OCI-LY1 (cell line): ENCODE results near the gene PCGF3.

ENCODE experiments used
- H2AFZ ChIP-seq: fragments of 200-600 bp; sonication (generic), shearing (Covaris generic); 2 replicates; pipeline ENCODE4 v1.6.0; 2014; ENCODE audit warnings: antibody characterized with exemption, mild to moderate bottlenecking, low read length
- H3F3A ChIP-seq: fragments of 200-600 bp; sonication (generic), shearing (Covaris generic); 2 replicates; pipeline ENCODE4 v1.6.0; 2014; ENCODE audit warnings: mild to moderate bottlenecking, antibody characterized with exemption, low read length, moderate library complexity; ENCODE audit not compliant: insufficient read depth
- H3K27ac ChIP-seq: fragments of 200-600 bp; sonication (generic); 2 replicates; pipeline ENCODE4 v1.5.1; 2014; ENCODE audit warnings: low read length, mixed run types, mild to moderate bottlenecking, low read depth; ENCODE audit not compliant: poor library complexity, severe bottlenecking
- H3K27me3 ChIP-seq: fragments of 200-600 bp; sonication (generic); 2 replicates; pipeline ENCODE4 v1.6.0; 2014; ENCODE audit warnings: antibody characterized with exemption, mild to moderate bottlenecking, low read length, moderate library complexity; ENCODE audit not compliant: insufficient read depth
- H3K36me3 ChIP-seq: fragments of 200-600 bp; sonication (generic); 2 replicates; pipeline ENCODE4 v1.6.1; 2014; ENCODE audit warnings: mild to moderate bottlenecking, antibody characterized with exemption, low read length, moderate library complexity, mixed read lengths; ENCODE audit not compliant: insufficient read depth
- H3K4me1 ChIP-seq: fragments of 200-600 bp; sonication (generic); 2 replicates; pipeline ENCODE4 v1.5.1; 2014; ENCODE audit warnings: mild to moderate bottlenecking, low read length, moderate library complexity; ENCODE audit not compliant: insufficient read depth, severe bottlenecking
- H3K4me2 ChIP-seq: fragments of 200-600 bp; sonication (generic), shearing (Covaris generic); 2 replicates; pipeline ENCODE4 v1.6.1; 2014; ENCODE audit warnings: low read length
- H3K4me3 ChIP-seq: fragments of 200-600 bp; sonication (generic); 2 replicates; pipeline ENCODE4 v1.5.1; 2014; ENCODE audit warnings: low read length, low read depth, mild to moderate bottlenecking, mixed read lengths; ENCODE audit not compliant: poor library complexity, severe bottlenecking
- H3K79me2 ChIP-seq: fragments of 200-600 bp; shearing (Covaris generic); 2 replicates; pipeline ENCODE4 v1.6.1; 2016; ENCODE audit warnings: mixed run types, low read length, mixed read lengths; ENCODE audit not compliant: insufficient read depth
- H3K9ac ChIP-seq: fragments of 200-600 bp; sonication (generic), shearing (Covaris generic); 2 replicates; pipeline ENCODE4 v1.6.1; 2014; ENCODE audit warnings: mild to moderate bottlenecking, low read length, mixed read lengths
- H3K9me2 ChIP-seq: fragments of 200-600 bp; sonication (generic), shearing (Covaris generic); 2 replicates; pipeline ENCODE4 v1.6.1; 2014; ENCODE audit warnings: low read depth, mild to moderate bottlenecking, low read length, mixed read lengths
- H3K9me3 ChIP-seq: fragments of 200-600 bp; shearing (Covaris generic); 2 replicates; pipeline ENCODE4 v1.6.1; 2014; ENCODE audit warnings: low read length, mixed read lengths
- H4K20me1 ChIP-seq: fragments of 200-600 bp; sonication (generic), shearing (Covaris generic); 2 replicates; pipeline ENCODE4 v1.6.0; 2016; ENCODE audit warnings: mild to moderate bottlenecking, low read length; ENCODE audit not compliant: insufficient read depth
- CTCF ChIP-seq: fragments of 200-600 bp; sonication (generic), shearing (Covaris generic); IDR thresholded peaks from 2 replicates; pipeline ENCODE4 v1.5.1; 2017; ENCODE audit warnings: mild to moderate bottlenecking, antibody characterized with exemption, low read length, moderate library complexity, mixed read lengths
- EZH2 ChIP-seq: fragments of 200-600 bp; sonication (generic), shearing (Covaris generic); IDR thresholded peaks from 2 replicates; pipeline ENCODE4 v1.8.0; 2017; ENCODE audit warnings: borderline replicate concordance, mixed run types, mild to moderate bottlenecking, antibody characterized with exemption, low read length, moderate library complexity, mixed read lengths

PCGF3 gene

GRCh38 chr4:815464-816146 lies 110.0 kb downstream of the PCGF3 start:
- no peaks in the 10 kb centered on the region for H3K79me2 ChIP-seq
- no peaks in the 10 kb centered on the region for H3F3A ChIP-seq
- no peaks in the 10 kb centered on the region for H3K36me3 ChIP-seq
- no peaks in the 10 kb centered on the region for H3K4me1 ChIP-seq
- H4K20me1 ChIP-seq: no peaks in the 10 kb centered on the region
- H3K27ac ChIP-seq: no peak overlapping the region
- no peak overlapping the region for H3K9ac ChIP-seq
- H3K4me2 ChIP-seq: no peak overlapping the region
- no peaks in the 10 kb centered on the region for H3K9me2 ChIP-seq
- TF ChIP-seq EZH2: no peak
- no peak for TF ChIP-seq CTCF
- no peak overlapping the region for H3K4me3 ChIP-seq
- no peaks in the 10 kb centered on the region for H3K9me3 ChIP-seq
- no peaks in the 10 kb centered on the region for H3K27me3 ChIP-seq
- H2AFZ ChIP-seq: no peak overlapping the region

- TF ChIP-seq EZH2 (no peak), CTCF (no peak)
- no peaks in the 10 kb centered on the region for H4K20me1 ChIP-seq
Measured at GRCh38 chr4:818106-818921, 112.7 kb downstream of the PCGF3 start.

GRCh38 chr4:819401-820229 lies 114.0 kb downstream of the PCGF3 start:
- no peaks in the 10 kb centered on the region for H3K79me2 ChIP-seq
- no peaks in the 10 kb centered on the region for H3K4me1 ChIP-seq
- TF ChIP-seq CTCF (no peak), EZH2 (no peak)
- H3K9me3 ChIP-seq: no peaks in the 10 kb centered on the region
- no peak overlapping the region for H3K27ac ChIP-seq
- no peaks in the 10 kb centered on the region for H3F3A ChIP-seq
- H4K20me1 ChIP-seq: no peaks in the 10 kb centered on the region
- no peak overlapping the region for H3K4me2 ChIP-seq
- no peak overlapping the region for H2AFZ ChIP-seq
- H3K9me2 ChIP-seq: no peaks in the 10 kb centered on the region
- no peaks in the 10 kb centered on the region for H3K36me3 ChIP-seq
- H3K27me3 ChIP-seq: no peaks in the 10 kb centered on the region
- no peak overlapping the region for H3K4me3 ChIP-seq
- no peak overlapping the region for H3K9ac ChIP-seq

More at GRCh38 chr4:818106-818921, 112.7 kb downstream of the PCGF3 start:
- Histone ChIP-seq H3K36me3 (no peaks in the 10 kb centered on the region), H3F3A (no peaks in the 10 kb centered on the region), H3K9ac (no peak overlapping the region), H3K4me1 (no peaks in the 10 kb centered on the region), H3K4me2 (no peak overlapping the region), H3K27ac (no peak overlapping the region), H3K27me3 (no peaks in the 10 kb centered on the region), H3K9me2 (no peaks in the 10 kb centered on the region), H3K9me3 (no peaks in the 10 kb centered on the region), H3K79me2 (no peaks in the 10 kb centered on the region), H2AFZ (no peak overlapping the region), H3K4me3 (no peak overlapping the region)
